Upper lobe of right lung (tissue), 1 donor: Measurements from ENCODE around the gene SLC9A5. TPM values are rescaled to one million over a fixed set of nuclear protein-coding genes. Genes with fewer than 3 reads are reported as not detected.

Experiments used
- ATAC-seq: fragments of 200-7000 bp; cut with Tn5 transposase; one replicate; pipeline ENCODE4 v1.9.1; 2020; ENCODE audit warnings: mild to moderate bottlenecking, moderate library complexity
- DNase-seq: peaks from one replicate; pipeline ENCODE4 v3.0.0-alpha.2; 2020
- H3K27ac ChIP-seq: fragments of 200-600 bp; one replicate; pipeline ENCODE4 v1.8.0; 2022
- H3K27me3 ChIP-seq: fragments of 200-600 bp; one replicate; pipeline ENCODE4 v1.8.0; 2022; ENCODE audit warnings: mild to moderate bottlenecking
- H3K36me3 ChIP-seq: fragments of 200-600 bp; one replicate; pipeline ENCODE4 v1.8.0; 2022
- H3K4me1 ChIP-seq: fragments of 200-600 bp; one replicate; pipeline ENCODE4 v1.8.0; 2022
- H3K4me3 ChIP-seq: fragments of 200-600 bp; one replicate; pipeline ENCODE4 v1.8.0; 2022; ENCODE audit warnings: mild to moderate bottlenecking
- H3K9me3 ChIP-seq: fragments of 200-600 bp; one replicate; pipeline ENCODE4 v1.8.0; 2022
- intact Hi-C: fragments of 100-400 bp; cut with DNase I; formaldehyde crosslinking; loops from one replicate; pipeline ENCODE4 v1.11.0; 2022
- total RNA-seq: library from RNA; stranded (reverse); fragmentation: NEBNext Ultra II Directional; extraction: Animal tissue kit (Norgen Biotek cat#: 25700); gene quantifications from one replicate; pipeline ENCODE4 v1.2.1, GENCODE V29; 2021
- TF ChIP-seq, protein P1 (sequence below): fragments of 200-600 bp; IDR thresholded peaks from one replicate; pipeline ENCODE4 v1.8.0; 2022; ENCODE audit warnings: antibody characterized with exemption
- donor health status: DM: no; HTN: yes; CAD: no; lungs with severe emphysema.

Gene SLC9A5
- total RNA-seq, 1 donor from 2014 or later: 2.4 TPM

GRCh38 chr16:67211674-67212073 lies 37.1 kb upstream of the SLC9A5 start:
- no peak for ATAC-seq
- intact Hi-C loops: no loop called here
- H3K27me3 ChIP-seq: no peaks in the 10 kb centered on the region

GRCh38 chr16:67212766-67213165 lies 36.0 kb upstream of the SLC9A5 start:
- no peaks in the 10 kb centered on the region for H3K9me3 ChIP-seq
- DNase-seq (no peak), ATAC-seq (peak; percentile 6)
- H3K27me3 ChIP-seq: no peaks in the 10 kb centered on the region
- TF ChIP-seq, protein P1, sequence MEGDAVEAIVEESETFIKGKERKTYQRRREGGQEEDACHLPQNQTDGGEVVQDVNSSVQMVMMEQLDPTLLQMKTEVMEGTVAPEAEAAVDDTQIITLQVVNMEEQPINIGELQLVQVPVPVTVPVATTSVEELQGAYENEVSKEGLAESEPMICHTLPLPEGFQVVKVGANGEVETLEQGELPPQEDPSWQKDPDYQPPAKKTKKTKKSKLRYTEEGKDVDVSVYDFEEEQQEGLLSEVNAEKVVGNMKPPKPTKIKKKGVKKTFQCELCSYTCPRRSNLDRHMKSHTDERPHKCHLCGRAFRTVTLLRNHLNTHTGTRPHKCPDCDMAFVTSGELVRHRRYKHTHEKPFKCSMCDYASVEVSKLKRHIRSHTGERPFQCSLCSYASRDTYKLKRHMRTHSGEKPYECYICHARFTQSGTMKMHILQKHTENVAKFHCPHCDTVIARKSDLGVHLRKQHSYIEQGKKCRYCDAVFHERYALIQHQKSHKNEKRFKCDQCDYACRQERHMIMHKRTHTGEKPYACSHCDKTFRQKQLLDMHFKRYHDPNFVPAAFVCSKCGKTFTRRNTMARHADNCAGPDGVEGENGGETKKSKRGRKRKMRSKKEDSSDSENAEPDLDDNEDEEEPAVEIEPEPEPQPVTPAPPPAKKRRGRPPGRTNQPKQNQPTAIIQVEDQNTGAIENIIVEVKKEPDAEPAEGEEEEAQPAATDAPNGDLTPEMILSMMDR: no peak
- no peak overlapping the region for H3K4me3 ChIP-seq
- H3K4me1 ChIP-seq: peaks cover 21% of the 10 kb centered on the region
- H3K36me3 ChIP-seq: no peaks in the 10 kb centered on the region
- intact Hi-C loops: no loop called here
- no peak overlapping the region for H3K27ac ChIP-seq

More at GRCh38 chr16:67211674-67212073, 37.1 kb upstream of the SLC9A5 start:
- Histone ChIP-seq H3K4me3 (no peak overlapping the region), H3K27ac (no peak overlapping the region), H3K4me1 (peaks cover 10% of the 10 kb centered on the region), H3K36me3 (no peaks in the 10 kb centered on the region), H3K9me3 (no peaks in the 10 kb centered on the region)
- DNase-seq: no peak
- TF ChIP-seq, protein P1: no peak

DNA sequence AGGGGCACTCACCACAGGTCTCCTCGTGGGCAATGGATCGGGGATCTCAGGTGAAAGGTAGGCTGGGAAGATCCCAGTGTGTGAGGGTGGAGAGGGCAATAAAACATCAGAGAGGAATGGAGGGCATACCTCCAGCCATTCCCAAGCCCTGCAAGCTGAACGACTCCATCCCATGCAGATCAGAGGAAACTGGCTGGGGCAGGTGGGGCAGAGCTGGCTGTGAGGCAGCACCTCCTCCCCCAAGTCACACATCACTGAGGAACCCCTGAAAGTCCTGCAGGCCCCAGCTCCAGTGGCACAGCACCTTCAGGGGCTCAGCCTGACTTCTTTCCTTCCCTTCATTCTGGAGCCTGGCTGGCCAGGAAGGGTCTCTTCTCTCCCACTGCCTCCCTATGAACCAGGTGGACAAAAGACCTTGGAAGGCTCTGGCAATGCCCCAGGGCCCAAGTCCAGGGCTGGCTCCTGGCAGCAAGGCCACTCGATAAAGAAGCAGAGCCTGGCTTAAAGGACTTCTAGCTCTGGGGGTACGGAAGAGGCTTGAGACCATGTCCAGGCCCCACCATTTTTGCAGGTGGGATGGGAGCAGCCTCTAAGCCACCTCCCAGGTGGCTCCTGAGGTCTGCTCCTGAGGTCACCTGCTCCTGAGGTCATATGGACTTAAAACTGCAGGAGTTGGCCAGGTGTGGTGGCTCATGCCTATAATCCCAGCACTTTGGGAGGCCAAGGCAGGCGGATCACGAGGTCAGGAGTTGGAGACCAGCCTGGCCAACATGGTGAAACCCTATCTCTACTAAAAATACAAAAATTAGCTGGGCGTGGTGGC lies 35.4 kb upstream of the SLC9A5 start:
- no peak for DNase-seq
- no peak overlapping the region for H3K27ac ChIP-seq
- H3K4me1 ChIP-seq: peaks cover 21% of the 10 kb centered on the region
- no peak overlapping the region for H3K4me3 ChIP-seq
- intact Hi-C loops: no loop called here
- no peak for ATAC-seq
- H3K27me3 ChIP-seq: no peaks in the 10 kb centered on the region
- TF ChIP-seq, protein P1: no peak
- H3K36me3 ChIP-seq: no peaks in the 10 kb centered on the region
- no peaks in the 10 kb centered on the region for H3K9me3 ChIP-seq

- Histone ChIP-seq H3K4me3 (no peak overlapping the region), H3K9me3 (no peaks in the 10 kb centered on the region), H3K27me3 (no peaks in the 10 kb centered on the region), H3K36me3 (no peaks in the 10 kb centered on the region), H3K4me1 (peaks cover 21% of the 10 kb centered on the region), H3K27ac (no peak overlapping the region)
- TF ChIP-seq, protein P1: no peak
- ATAC-seq (no peak), DNase-seq (no peak)
- intact Hi-C loops: no loop called here
These were observed 33.1 kb upstream of the SLC9A5 start for GRCh38 chr16:67215706-67216105.

GRCh38 chr16:67216612-67217490 lies 31.9 kb upstream of the SLC9A5 start:
- Histone ChIP-seq H3K4me3 (no peak overlapping the region), H3K27ac (peak overlapping the region; percentile 77), H3K4me1 (peaks cover 21% of the 10 kb centered on the region), H3K27me3 (no peaks in the 10 kb centered on the region), H3K36me3 (no peaks in the 10 kb centered on the region), H3K9me3 (no peaks in the 10 kb centered on the region)
- DNase-seq (no peak), ATAC-seq (peak; percentile 85)
- TF ChIP-seq, protein P1: no peak
- intact Hi-C loops: no loop called here
